ENCODE data around the gene PCBD2. TPM values are rescaled to one million over a fixed set of nuclear protein-coding genes. Genes with fewer than 3 reads are reported as not detected.
"Not testable (repeated sequence)": the region's sequence is repeated elsewhere in the genome, so short reads cannot be mapped to it uniquely, and the experiment has no call there.

PCBD2 gene
- total RNA-seq, 2 experiments from 2014 or later, result 9.6 to 10.5 TPM

GRCh38 chr5:134968055-134968454 lies 63.1 kb downstream of the PCBD2 start:
- CTCF ChIA-PET, result no interaction called here
- peaks cover 3% of the 10 kb centered on the region for H3K36me3 Mint-ChIP-seq (ENCODE audit: low read depth)
- intact Hi-C loops (cut with micrococcal nuclease), result no loop called here

GRCh38 chr5:134969166-134969565 lies 64.2 kb downstream of the PCBD2 start:
- peaks cover 20% of the 10 kb centered on the region for H3K4me1 Mint-ChIP-seq (ENCODE audit: low read depth)
- H3K4me3 Mint-ChIP-seq, result no peak overlapping the region
- DNase-seq, result no peak
- peaks cover 3% of the 10 kb centered on the region for H3K36me3 Mint-ChIP-seq (ENCODE audit: low read depth)
- H3K27ac Mint-ChIP-seq, result no peak overlapping the region
- H3K9me3 Mint-ChIP-seq, result no peaks in the 10 kb centered on the region
- H3K27me3 Mint-ChIP-seq (ENCODE audit: low read depth), result no peaks in the 10 kb centered on the region
- CTCF ChIA-PET, result no interaction called here
- intact Hi-C loops (cut with micrococcal nuclease), result no loop called here

More at GRCh38 chr5:134968055-134968454, 63.1 kb downstream of the PCBD2 start:
- Mint-ChIP-seq H3K27me3 (ENCODE audit: low read depth) (no peaks in the 10 kb centered on the region), H3K27ac (no peak overlapping the region), H3K9me3 (no peaks in the 10 kb centered on the region), H3K4me1 (ENCODE audit: low read depth) (peaks cover 27% of the 10 kb centered on the region), H3K4me3 (no peak overlapping the region)
- DNase-seq, result no peak

- H3K36me3 Mint-ChIP-seq (ENCODE audit: low read depth), result peaks cover 16% of the 10 kb centered on the region
- no peak overlapping the region for H3K27ac Mint-ChIP-seq
- CTCF ChIA-PET, result interaction anchor here (0.6 to 0.7 kb wide), 2 partner anchors 9 to 49 kb away, joined by 3 read pairs; no protein-coding TSS in a partner anchor
- no peaks in the 10 kb centered on the region for H3K27me3 Mint-ChIP-seq (ENCODE audit: low read depth)
- no peak overlapping the region for H3K4me3 Mint-ChIP-seq
- no peak for DNase-seq
- H3K4me1 Mint-ChIP-seq (ENCODE audit: low read depth), result no peaks in the 10 kb centered on the region
- intact Hi-C loops (cut with micrococcal nuclease), result no loop called here
- peaks cover 24% of the 10 kb centered on the region for H3K9me3 Mint-ChIP-seq
These were observed 70.3 kb downstream of the PCBD2 start for GRCh38 chr5:134975078-134975715.

DNA sequence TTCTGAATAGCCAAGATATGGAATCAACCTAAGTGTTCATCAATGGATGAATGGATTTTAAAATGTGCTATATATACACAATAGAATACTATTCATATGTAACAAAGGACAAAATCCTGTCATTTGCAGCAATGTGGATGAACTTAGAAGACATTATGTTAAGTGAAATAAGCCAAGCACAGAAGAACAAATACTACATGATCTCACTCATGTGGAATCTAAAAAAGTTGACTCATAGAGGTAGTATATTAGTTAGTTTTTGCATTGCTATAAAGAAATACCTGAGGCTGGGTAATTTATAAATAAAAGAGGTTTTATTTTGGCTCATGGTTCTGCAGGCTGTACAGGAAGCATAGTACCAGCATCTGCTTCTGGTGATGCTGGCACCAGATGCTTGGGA lies 70.9 kb downstream of the PCBD2 start:
- Mint-ChIP-seq H3K9me3 (peaks cover 27% of the 10 kb centered on the region), H3K4me3 (no peak overlapping the region), H3K4me1 (ENCODE audit: low read depth) (no peaks in the 10 kb centered on the region), H3K27me3 (ENCODE audit: low read depth) (no peaks in the 10 kb centered on the region), H3K36me3 (ENCODE audit: low read depth) (peaks cover 17% of the 10 kb centered on the region), H3K27ac (no peak overlapping the region)
- intact Hi-C loops (cut with micrococcal nuclease), result no loop called here
- CTCF ChIA-PET, result interaction anchor here (0.6 to 0.7 kb wide), 2 partner anchors 8 to 48 kb away, joined by 3 read pairs; no protein-coding TSS in a partner anchor
- DNase-seq, result no peak

- no peak overlapping the region for H3K4me3 Mint-ChIP-seq
These were observed 71.9 kb downstream of the PCBD2 start for GRCh38 chr5:134976841-134977240.

DNA sequence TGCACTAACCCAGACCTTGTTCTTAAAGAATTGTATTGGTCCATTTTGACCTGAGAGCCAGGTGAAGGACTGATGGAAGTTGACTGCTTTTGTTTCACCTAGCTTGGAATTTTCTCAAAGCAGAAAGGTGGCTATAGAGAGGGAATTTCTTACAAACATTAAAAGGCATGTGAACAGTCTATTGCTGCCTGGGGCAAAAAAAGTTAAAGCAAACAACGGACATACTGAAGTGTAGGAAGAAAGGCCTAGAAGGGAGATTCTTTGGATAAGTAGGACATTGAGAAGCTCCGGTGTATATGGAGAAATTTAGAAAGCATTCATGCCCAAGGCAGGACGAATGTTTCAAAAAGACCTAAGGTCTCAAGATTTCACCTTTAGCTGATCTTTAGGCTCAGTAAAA lies 74.5 kb downstream of the PCBD2 start:
- CTCF ChIA-PET, result interaction anchor here (1.4 kb wide), 1 partner anchor 214 kb away, joined by 4 read pairs; no protein-coding TSS in a partner anchor
- H3K4me3 Mint-ChIP-seq, result no peak overlapping the region
- DNase-seq, result no peak
- H3K4me1 Mint-ChIP-seq (ENCODE audit: low read depth), result no peaks in the 10 kb centered on the region
- peaks cover 21% of the 10 kb centered on the region for H3K36me3 Mint-ChIP-seq (ENCODE audit: low read depth)
- H3K9me3 Mint-ChIP-seq, result peaks cover 49% of the 10 kb centered on the region
- intact Hi-C loops (cut with micrococcal nuclease), result no loop called here
- no peaks in the 10 kb centered on the region for H3K27me3 Mint-ChIP-seq (ENCODE audit: low read depth)
- H3K27ac Mint-ChIP-seq, result no peak overlapping the region

More at GRCh38 chr5:134976841-134977240, 71.9 kb downstream of the PCBD2 start:
- CTCF ChIA-PET, result interaction anchor here (0.7 kb wide), 1 partner anchor 24 kb away, joined by 3 read pairs; no protein-coding TSS in a partner anchor
- intact Hi-C loops (cut with micrococcal nuclease), result no loop called here
- Mint-ChIP-seq H3K27ac (no peak overlapping the region), H3K36me3 (ENCODE audit: low read depth) (peaks cover 18% of the 10 kb centered on the region), H3K27me3 (ENCODE audit: low read depth) (no peaks in the 10 kb centered on the region), H3K9me3 (peaks cover 34% of the 10 kb centered on the region), H3K4me1 (ENCODE audit: low read depth) (no peaks in the 10 kb centered on the region)
- DNase-seq, result no peak

- no peak for DNase-seq
- H3K36me3 Mint-ChIP-seq (ENCODE audit: low read depth), result peaks cover 14% of the 10 kb centered on the region
- CTCF ChIA-PET, result no interaction called here
- H3K4me1 Mint-ChIP-seq (ENCODE audit: low read depth), result no peaks in the 10 kb centered on the region
- H3K9me3 Mint-ChIP-seq, result peaks cover 35% of the 10 kb centered on the region
- H3K27me3 Mint-ChIP-seq (ENCODE audit: low read depth), result no peaks in the 10 kb centered on the region
- intact Hi-C loops (cut with micrococcal nuclease), result no loop called here
- H3K4me3 Mint-ChIP-seq, result no peak overlapping the region
- no peak overlapping the region for H3K27ac Mint-ChIP-seq
These were observed 77.3 kb downstream of the PCBD2 start for GRCh38 chr5:134982230-134982629.

DNA sequence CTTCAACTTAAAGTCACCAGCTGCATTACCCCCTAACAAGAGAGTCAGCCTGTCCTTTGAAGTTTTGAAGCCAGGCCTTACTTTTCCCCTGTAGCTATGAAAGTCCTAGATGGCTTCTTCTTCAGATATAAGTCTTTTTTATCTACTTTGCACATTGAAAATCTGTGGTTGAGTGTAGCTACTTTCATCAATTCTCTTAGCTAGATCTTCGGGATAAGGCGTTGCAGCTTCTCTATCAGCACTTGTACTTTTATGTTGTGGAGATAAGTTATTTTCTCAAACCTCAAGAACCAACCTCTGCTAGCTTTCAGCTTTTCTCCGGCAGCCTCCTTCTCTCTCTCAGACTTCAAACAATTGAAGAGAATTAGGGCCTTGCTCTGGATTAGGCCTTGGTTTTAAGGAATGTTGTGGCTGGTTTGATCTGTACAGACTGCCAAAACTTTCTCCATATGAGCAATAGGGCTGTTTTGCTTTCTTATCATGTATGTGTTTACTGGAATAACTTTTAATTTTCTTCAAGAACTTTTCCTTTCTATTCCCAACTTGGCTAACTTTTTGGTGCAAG lies 84.4 kb downstream of the PCBD2 start:
- H3K27ac Mint-ChIP-seq, result no peak overlapping the region

DNA sequence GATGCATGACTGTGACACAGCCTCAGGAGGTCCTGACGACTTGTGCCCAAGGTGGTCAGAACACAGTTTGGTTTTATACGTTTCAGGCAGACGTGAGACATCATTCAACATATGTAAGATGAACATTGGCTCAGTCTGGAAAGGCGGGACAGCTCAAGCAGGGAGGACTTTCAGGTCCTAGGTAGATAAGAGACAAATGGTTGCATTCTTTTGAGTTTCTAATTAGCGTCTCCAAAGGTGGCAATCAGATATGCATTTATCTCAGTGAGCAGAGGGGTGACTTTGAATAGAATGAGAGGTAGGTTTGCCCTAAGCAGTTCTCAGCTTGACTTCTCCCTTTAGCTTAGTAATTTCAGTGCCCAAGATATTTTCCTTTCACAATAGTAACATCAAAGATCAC lies 85.3 kb downstream of the PCBD2 start:
- H3K4me1 Mint-ChIP-seq (ENCODE audit: low read depth); intact Hi-C loops (cut with micrococcal nuclease); H3K9me3 Mint-ChIP-seq; H3K27me3 Mint-ChIP-seq (ENCODE audit: low read depth); H3K36me3 Mint-ChIP-seq (ENCODE audit: low read depth); DNase-seq; H3K4me3 Mint-ChIP-seq; CTCF ChIA-PET; H3K27ac Mint-ChIP-seq: not testable (repeated sequence)

More for the DNA sequence above, 84.4 kb downstream of the PCBD2 start:
- CTCF ChIA-PET, result no interaction called here
- no peak overlapping the region for H3K4me3 Mint-ChIP-seq
- no peak for DNase-seq
- peaks cover 7% of the 10 kb centered on the region for H3K4me1 Mint-ChIP-seq (ENCODE audit: low read depth)
- H3K36me3 Mint-ChIP-seq (ENCODE audit: low read depth), result no peaks in the 10 kb centered on the region
- H3K27me3 Mint-ChIP-seq (ENCODE audit: low read depth), result no peaks in the 10 kb centered on the region
- intact Hi-C loops (cut with micrococcal nuclease), result no loop called here
- H3K9me3 Mint-ChIP-seq, result no peaks in the 10 kb centered on the region

GRCh38 chr5:134992148-134992547 lies 87.2 kb downstream of the PCBD2 start:
- CTCF ChIA-PET, result no interaction called here
- Mint-ChIP-seq H3K36me3 (ENCODE audit: low read depth) (no peaks in the 10 kb centered on the region), H3K9me3 (no peaks in the 10 kb centered on the region), H3K27me3 (ENCODE audit: low read depth) (no peaks in the 10 kb centered on the region), H3K4me1 (ENCODE audit: low read depth) (peaks cover 7% of the 10 kb centered on the region), H3K4me3 (no peak overlapping the region), H3K27ac (no peak overlapping the region)
- DNase-seq, result no peak
- intact Hi-C loops (cut with micrococcal nuclease), result no loop called here

DNA sequence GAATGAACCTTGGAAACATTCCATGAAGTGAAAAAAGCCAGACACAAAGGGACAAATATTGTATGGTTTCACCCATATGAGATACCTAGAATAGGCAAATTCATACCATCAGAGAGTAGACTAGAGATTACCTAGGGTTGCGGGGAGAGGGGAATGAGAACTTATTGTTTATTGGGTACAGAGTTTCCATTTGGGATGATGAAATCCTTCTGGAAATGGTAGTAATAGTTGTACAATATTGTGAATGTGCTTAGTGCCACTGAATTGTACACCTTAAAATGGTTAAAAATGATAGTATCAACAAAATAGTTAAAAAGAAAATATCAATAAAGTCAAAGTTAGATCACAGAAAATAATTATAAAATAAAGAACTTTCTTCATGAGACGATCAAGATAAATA lies 88.2 kb downstream of the PCBD2 start:
- DNase-seq, result no peak
- intact Hi-C loops (cut with micrococcal nuclease), result no loop called here
- H3K4me1 Mint-ChIP-seq (ENCODE audit: low read depth), result peaks cover 7% of the 10 kb centered on the region
- H3K27me3 Mint-ChIP-seq (ENCODE audit: low read depth), result no peaks in the 10 kb centered on the region
- no peak overlapping the region for H3K4me3 Mint-ChIP-seq
- CTCF ChIA-PET, result no interaction called here
- H3K36me3 Mint-ChIP-seq (ENCODE audit: low read depth), result no peaks in the 10 kb centered on the region
- H3K27ac Mint-ChIP-seq, result no peak overlapping the region
- no peaks in the 10 kb centered on the region for H3K9me3 Mint-ChIP-seq

DNA sequence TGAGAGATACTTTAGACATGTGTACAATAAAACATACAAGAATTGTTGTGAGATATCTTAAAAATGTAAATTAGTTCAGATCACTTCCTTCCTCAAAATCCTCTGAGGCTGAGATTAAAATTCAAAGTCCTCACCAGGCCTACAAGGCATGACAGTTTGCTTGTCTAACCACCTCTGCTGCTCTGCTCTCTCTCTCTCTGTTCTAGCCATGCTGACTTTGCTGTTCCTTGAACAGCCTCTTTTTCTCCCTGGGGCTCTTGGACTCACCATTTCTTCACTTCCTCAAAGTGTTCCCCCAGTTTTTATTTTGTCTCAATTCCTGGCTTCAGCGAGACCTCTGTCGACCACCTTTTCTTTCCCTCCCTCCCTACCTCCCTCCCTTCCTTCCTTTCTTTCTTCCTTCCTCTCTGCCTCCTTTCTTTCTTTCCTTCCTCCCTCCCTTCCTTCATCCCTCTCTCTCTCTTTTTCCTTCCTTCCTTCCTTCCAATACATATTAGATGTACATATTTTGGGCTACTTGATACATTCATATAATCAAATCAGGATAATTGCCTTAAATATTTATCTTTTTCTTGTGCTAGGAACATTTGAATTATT lies 89.7 kb downstream of the PCBD2 start:
- H3K27ac Mint-ChIP-seq, result no peak overlapping the region
- H3K27me3 Mint-ChIP-seq (ENCODE audit: low read depth), result no peaks in the 10 kb centered on the region
- intact Hi-C loops (cut with micrococcal nuclease), result no loop called here
- CTCF ChIA-PET, result no interaction called here
- no peaks in the 10 kb centered on the region for H3K4me1 Mint-ChIP-seq (ENCODE audit: low read depth)
- H3K36me3 Mint-ChIP-seq (ENCODE audit: low read depth), result peaks cover 4% of the 10 kb centered on the region
- DNase-seq, result no peak
- no peaks in the 10 kb centered on the region for H3K9me3 Mint-ChIP-seq
- H3K4me3 Mint-ChIP-seq, result no peak overlapping the region

All from activated naive CD4-positive, alpha-beta T cell treated with anti-CD3 and anti-CD28 coated beads for 36 hours (primary cell).